ENCODE results near the gene KNSTRN. TPM values are rescaled to one million over a fixed set of nuclear protein-coding genes. Genes with fewer than 3 reads are reported as not detected.

KNSTRN gene
- total and polyA plus RNA-seq, 2 of the 8 experiments (the other 6 are each of a cell fraction or from before 2014, with no cell fraction given) = 25.1 to 79.4 TPM

- no peaks in the 10 kb centered on the region for H3K79me1 ChIP-seq (ENCODE audit: low read depth, low read length)
- no peak overlapping the region for H3K4ac ChIP-seq (replicated peaks; ENCODE audit: insufficient read length, low read depth, low read length)
- H3K4me3 ChIP-seq (ENCODE audit: extremely low read depth in 1 of 4, insufficient read depth in 2 of 4, low read depth in 3 of 4, low read length in 4 of 4) = no peak overlapping the region
- WGBS, 2 experiments (ENCODE audit: extremely low coverage in 1 of 2, insufficient coverage in 1 of 2, insufficient read length in 1 of 2, insufficient replicate concordance in 2 of 2, low coverage in 1 of 2, low lambda C conversion rate in 2 of 2, missing lambda C conversion rate in 1 of 2) = 82% methylated on average over 2 of the region's 5 CpGs; no CpG with 5 or more reads in 1 of the 2 experiments
- H3K23ac ChIP-seq (ENCODE audit: insufficient read length) = no peak overlapping the region
- H3K14ac ChIP-seq (ENCODE audit: insufficient read length) = no peak overlapping the region
- H3K9me3 ChIP-seq (ENCODE audit: insufficient read depth in 2 of 2, low read depth in 1 of 2, low read length in 1 of 2) = no peaks in the 10 kb centered on the region
- no peak overlapping the region for H2BK20ac ChIP-seq (ENCODE audit: low read length)
- H2BK12ac ChIP-seq (ENCODE audit: low read depth, low read length) = no peak overlapping the region
- no peak overlapping the region for H2BK5ac ChIP-seq (ENCODE audit: low read depth, low read length)
- peaks cover 11 to 27% (median 18%) of the 10 kb centered on the region in 4 experiments for H3K4me1 ChIP-seq (replicated peaks in 1 of 4; ENCODE audit: control insufficient read depth in 3 of 4, insufficient read depth in 4 of 4, low read length in 3 of 4)
- no peak overlapping the region for H2BK15ac ChIP-seq (ENCODE audit: low read length)
- no peak overlapping the region for H3K18ac ChIP-seq (ENCODE audit: extremely low read depth, low read length)
- H2BK120ac ChIP-seq (replicated peaks; ENCODE audit: low read depth, low read length) = no peak overlapping the region
- no peaks in the 10 kb centered on the region for H3K79me2 ChIP-seq (ENCODE audit: control insufficient read depth in 1 of 2, insufficient read depth in 2 of 2, low read length in 2 of 2)
- CTCF ChIA-PET (ENCODE audit: partially characterized antibody) = interaction anchor here (0.8 to 27.4 kb wide), 8 partner anchors 10 to 153 kb away, joined by 3 to 452 read pairs (median 4); partner anchors contain the start of gene CCDC9B
- no peak overlapping the region for H3K4me2 ChIP-seq (ENCODE audit: insufficient read depth in 1 of 2, low read depth in 2 of 2, low read length in 2 of 2)
- DNase-seq (ENCODE audit: low read depth in 1 of 2, low spot score in 2 of 2) (no peak), FAIRE-seq (no peak)
- peaks cover 9% of the 10 kb centered on the region for H3K23me2 ChIP-seq (ENCODE audit: low read depth, low read length)
- 0 out of 2 replicates have a peak overlapping the region, but pooled peaks have one; percentile 7 for H4K8ac ChIP-seq (ENCODE audit: extremely low read depth, insufficient read depth, low read length)
- H3K9ac ChIP-seq (replicated peaks in 1 of 4; ENCODE audit: extremely low read depth in 1 of 4, low read depth in 3 of 4, low read length in 3 of 4) = no peak overlapping the region
- POLR2A ChIA-PET (ENCODE audit: partially characterized antibody) = interaction anchor here (1.2 to 1.7 kb wide), 2 partner anchors 12 to 113 kb away, joined by 3 to 8 read pairs; no protein-coding TSS in a partner anchor
- no peak overlapping the region for H4K5ac ChIP-seq (ENCODE audit: insufficient read length, low read depth, low read length)
- H4K20me1 ChIP-seq (replicated peaks in 1 of 2; ENCODE audit: control insufficient read depth in 1 of 2, insufficient read depth in 2 of 2, low read length in 2 of 2) = peaks cover 0 to 2% of the 10 kb centered on the region in 2 experiments
- H4K91ac ChIP-seq (replicated peaks; ENCODE audit: insufficient read length, low read length) = no peak overlapping the region
- H3K27me3 ChIP-seq (replicated peaks in 1 of 4; ENCODE audit: control insufficient read depth in 3 of 4, extremely low read depth in 1 of 4, insufficient read depth in 3 of 4, low read length in 3 of 4) = peaks cover 0 to 18% (median 8%) of the 10 kb centered on the region in 4 experiments; a peak in 3 of 7 replicates
- H3K36me3 ChIP-seq (ENCODE audit: control insufficient read depth in 2 of 4, insufficient read depth in 4 of 4, low read length in 3 of 4) = no peaks in the 10 kb centered on the region
- no peak overlapping the region for H3K56ac ChIP-seq (replicated peaks; ENCODE audit: insufficient read length, low read depth, low read length)
- H2AK5ac ChIP-seq (ENCODE audit: low read depth, low read length) = no peak overlapping the region
- H3K27ac ChIP-seq (ENCODE audit: low read depth, low read length) = no peak overlapping the region
- no peak overlapping the region for H2AFZ ChIP-seq (ENCODE audit: low read length)
- no peak for TF ChIP-seq ATF3 (IDR thresholded peaks at IDR 0.05; ENCODE audit: insufficient read depth, low read depth, low read length)
- no peak for TF ChIP-seq FOSL1 (IDR thresholded peaks at IDR 0.05; ENCODE audit: insufficient read depth, low read depth, low read length)
- TF ChIP-seq RFX5 (IDR thresholded peaks at IDR 0.05; ENCODE audit: borderline replicate concordance, low read depth, low read length) = no peak
- TF ChIP-seq PHF8 (conservative IDR thresholded peaks at IDR 0.05; ENCODE audit: low read depth, low read length) = no peak
- no peak for TF ChIP-seq EZH2 (IDR thresholded peaks at IDR 0.05; ENCODE audit: low read depth, low read length, severe bottlenecking)
- TF ChIP-seq GABPA (IDR thresholded peaks at IDR 0.05; ENCODE audit: borderline replicate concordance, insufficient read depth, low read length) = no peak
- no peak for TF ChIP-seq TCF12 (IDR thresholded peaks at IDR 0.05; ENCODE audit: low read depth, low read length)
- no peak for TF ChIP-seq SP2 (IDR thresholded peaks at IDR 0.05; ENCODE audit: low read length)
- TF ChIP-seq KDM1A (IDR thresholded peaks at IDR 0.05; ENCODE audit: borderline replicate concordance, low read length) = no peak
- TF ChIP-seq SIRT6 (IDR thresholded peaks at IDR 0.05; ENCODE audit: low read length) = no peak
- TF ChIP-seq EP300 (IDR thresholded peaks at IDR 0.05; ENCODE audit: borderline replicate concordance in 1 of 2, low read depth in 2 of 2, low read length in 2 of 2) = no peak
- no peak for TF ChIP-seq CHD1 (IDR thresholded peaks at IDR 0.05; ENCODE audit: low read depth, low read length)
Observed at GRCh38 chr15:40355976-40356585, 26.4 kb upstream of the KNSTRN start.

All from H1 (cell line).